Upper lobe of left lung (tissue), 6 donors: ENCODE measurements around the gene UNC5A. TPM values are rescaled to one million over a fixed set of nuclear protein-coding genes. Genes with fewer than 3 reads are reported as not detected.

Source experiments
- ATAC-seq, 2 donors: fragments of 200-7000 bp; cut with Tn5 transposase; one replicate each; pipeline ENCODE4 v1.9.1; 2022; ENCODE audit warnings: mild to moderate bottlenecking in 2 of 2, moderate library complexity in 2 of 2; ENCODE audit not compliant: low FRiP score in 2 of 2
- DNase-seq, 2 donors: peaks; one replicate each; pipeline ENCODE4 v3.0.0-alpha.2; 2019 to 2020
- H3K27ac ChIP-seq, 4 donors: fragments of 200-600 bp; sonication (generic); one replicate each; pipeline ENCODE4 v1.5.1; 2016 to 2019
- H3K27me3 ChIP-seq, 4 donors: fragments of 200-600 bp; sonication (generic); one replicate each; pipeline ENCODE4 v1.5.1; 2017 to 2019
- H3K36me3 ChIP-seq, 4 donors: fragments of 200-600 bp; sonication (generic); one replicate each; pipeline ENCODE4 v1.5.1; 2016 to 2019
- H3K4me1 ChIP-seq, 4 donors: fragments of 200-600 bp; sonication (generic); one replicate each; pipeline ENCODE4 v1.5.1; 2018 to 2019
- H3K4me3 ChIP-seq, 4 donors: fragments of 200-600 bp; sonication (generic); one replicate each; pipeline ENCODE4 v1.5.1; 2017 to 2019; ENCODE audit warnings: mild to moderate bottlenecking in 2 of 4, moderate library complexity in 1 of 4
- H3K9me3 ChIP-seq, 4 donors: fragments of 200-600 bp; sonication (generic); one replicate each; pipeline ENCODE4 v1.5.1; 2018 to 2019
- CTCF ChIP-seq, 6 experiments: fragments of 450-650 bp in 4 of 6; fragments of 200-600 bp in 2 of 6; sonication (generic) in 2 of 6; IDR thresholded peaks; one replicate each; pipeline ENCODE4 v1.5.1; 2016 to 2019; ENCODE audit warnings: antibody characterized with exemption in 6 of 6
- EP300 ChIP-seq, 4 donors: sonication (generic); formaldehyde crosslinking; IDR thresholded peaks; one replicate each; pipeline ENCODE4 v1.5.1; 2017; ENCODE audit warnings: antibody characterized with exemption in 4 of 4, control low read depth in 2 of 4
- POLR2A ChIP-seq, 4 donors: fragments of 450-650 bp; IDR thresholded peaks; one replicate each; pipeline ENCODE4 v1.5.1; 2016 to 2017; ENCODE audit warnings: antibody characterized with exemption in 4 of 4, mild to moderate bottlenecking in 2 of 4
- POLR2AphosphoS5 ChIP-seq, 2 donors: sonication (generic); formaldehyde crosslinking; IDR thresholded peaks; one replicate each; pipeline ENCODE4 v1.5.1; 2017; ENCODE audit warnings: antibody characterized with exemption in 2 of 2
- WGBS, 2 donors: methylation state at CpG; one replicate each; pipeline ENCODE4 v1.1.5; 2017 to 2018; 5-methylcytosine and 5-hydroxymethylcytosine counted together
- total RNA-seq, 6 donors: library from RNA; depleted of rRNA in 4 of 6; stranded (reverse); fragments of >200 nt in 4 of 6; gene quantifications; one replicate each; pipeline versions ENCODE4 v1.1.0 to v1.2.1, GENCODE V29; 2016 to 2021
- donor health status: DM: no; HTN: no; CAD: no; lungs with moderate emphysema.
- donor health status: DM: no; HTN: yes; CAD: no; lungs with severe emphysema.

Gene UNC5A
- total RNA-seq, 6 donors from 2014 or later: 0.20 to 1.0 (median 0.39) TPM; not detected in 1

GRCh38 chr5:176830422-176830994 is 20.1 kb downstream of the UNC5A start:
- Histone ChIP-seq H3K27me3 (peaks cover 0 to 3% (median 0%) of the 10 kb centered on the region in 4 donors), H3K4me3 (no peak overlapping the region), H3K36me3 (no peaks in the 10 kb centered on the region), H3K27ac (no peak overlapping the region), H3K4me1 (no peaks in the 10 kb centered on the region), H3K9me3 (no peaks in the 10 kb centered on the region)
- TF ChIP-seq POLR2AphosphoS5 (IDR thresholded peaks at IDR 0.05) (no peak), EP300 (IDR thresholded peaks at IDR 0.05) (no peak), CTCF (IDR thresholded peaks at IDR 0.05) (no peak), POLR2A (IDR thresholded peaks at IDR 0.05) (no peak)
- DNase-seq (no peak), ATAC-seq (no peak)
- WGBS, 2 donors: 88 to 92% methylated on average over 22 of the region's 23 CpGs

GRCh38 chr5:176830995-176831423 is 20.6 kb downstream of the UNC5A start:
- no peaks in the 10 kb centered on the region for H3K36me3 ChIP-seq
- no peaks in the 10 kb centered on the region for H3K9me3 ChIP-seq
- DNase-seq: no peak
- H3K27ac ChIP-seq: no peak overlapping the region
- no peak for TF ChIP-seq EP300 (IDR thresholded peaks at IDR 0.05)
- no peak for TF ChIP-seq CTCF (IDR thresholded peaks at IDR 0.05)
- no peak for TF ChIP-seq POLR2AphosphoS5 (IDR thresholded peaks at IDR 0.05)
- TF ChIP-seq POLR2A (IDR thresholded peaks at IDR 0.05): no peak
- no peak for ATAC-seq
- no peaks in the 10 kb centered on the region for H3K4me1 ChIP-seq
- 35 to 52% methylated on average over 8 to 9 of the region's 9 CpGs for WGBS, 2 donors
- H3K27me3 ChIP-seq: peaks cover 0 to 3% (median 0%) of the 10 kb centered on the region in 4 donors
- H3K4me3 ChIP-seq: no peak overlapping the region

- Histone ChIP-seq H3K36me3 (no peaks in the 10 kb centered on the region), H3K27ac (no peak overlapping the region), H3K4me3 (no peak overlapping the region), H3K27me3 (peaks cover 0 to 3% (median 0%) of the 10 kb centered on the region in 4 donors), H3K4me1 (no peaks in the 10 kb centered on the region), H3K9me3 (no peaks in the 10 kb centered on the region)
- no peak for DNase-seq
- ATAC-seq: no peak
- WGBS, 2 donors: 67 to 74% methylated on average over 7 to 8 of the region's 8 CpGs
- TF ChIP-seq CTCF (IDR thresholded peaks at IDR 0.05): no peak
- no peak for TF ChIP-seq EP300 (IDR thresholded peaks at IDR 0.05)
- TF ChIP-seq POLR2AphosphoS5 (IDR thresholded peaks at IDR 0.05): no peak
- no peak for TF ChIP-seq POLR2A (IDR thresholded peaks at IDR 0.05)
Observed at GRCh38 chr5:176831425-176831824, 21.1 kb downstream of the UNC5A start.

- TF ChIP-seq EP300 (IDR thresholded peaks at IDR 0.05) (no peak), POLR2AphosphoS5 (IDR thresholded peaks at IDR 0.05) (no peak), POLR2A (IDR thresholded peaks at IDR 0.05) (no peak), CTCF (IDR thresholded peaks at IDR 0.05) (no peak)
- H3K27ac ChIP-seq: no peak overlapping the region
- no peak for ATAC-seq
- WGBS, 2 donors: 86 to 87% methylated on average over 6 of the region's 6 CpGs
- H3K4me1 ChIP-seq: no peaks in the 10 kb centered on the region
- DNase-seq: no peak
- peaks cover 0 to 3% (median 0%) of the 10 kb centered on the region in 4 donors for H3K27me3 ChIP-seq
- no peak overlapping the region for H3K4me3 ChIP-seq
- H3K36me3 ChIP-seq: no peaks in the 10 kb centered on the region
- no peaks in the 10 kb centered on the region for H3K9me3 ChIP-seq
Observed at GRCh38 chr5:176832162-176832561, 21.8 kb downstream of the UNC5A start.

GRCh38 chr5:176833286-176833685 is 22.9 kb downstream of the UNC5A start:
- H3K4me1 ChIP-seq: no peaks in the 10 kb centered on the region
- TF ChIP-seq EP300 (IDR thresholded peaks at IDR 0.05) (no peak), POLR2A (IDR thresholded peaks at IDR 0.05) (no peak), POLR2AphosphoS5 (IDR thresholded peaks at IDR 0.05) (no peak), CTCF (IDR thresholded peaks at IDR 0.05) (no peak)
- H3K27me3 ChIP-seq: peaks cover 0 to 3% (median 0%) of the 10 kb centered on the region in 4 donors
- WGBS, 2 donors: 79 to 85% methylated on average over 4 of the region's 4 CpGs
- no peak overlapping the region for H3K4me3 ChIP-seq
- H3K27ac ChIP-seq: no peak overlapping the region
- ATAC-seq: no peak
- no peaks in the 10 kb centered on the region for H3K9me3 ChIP-seq
- no peak for DNase-seq
- H3K36me3 ChIP-seq: no peaks in the 10 kb centered on the region
